SJSA1 (cell line): Measurements from ENCODE around the gene PALLD. TPM values are rescaled to one million over a fixed set of nuclear protein-coding genes. Genes with fewer than 3 reads are reported as not detected.

ENCODE experiments used
- DNase-seq, 2 experiments: peaks; one replicate each; pipeline ENCODE4 v3.0.0-alpha.2; 2015 to 2020; ENCODE audit warnings: low spot score in 2 of 2, low read depth in 1 of 2
- H3K27ac ChIP-seq: fragments of 250-450 bp; sonication (Bioruptor Pico); 2 replicates; pipeline ENCODE4 v1.5.1; 2020; ENCODE audit warnings: mild to moderate bottlenecking, moderate library complexity
- H3K27me3 ChIP-seq: fragments of 250-450 bp; sonication (Bioruptor Pico); replicated peaks from 2 replicates; pipeline ENCODE4 v1.5.1; 2020; ENCODE audit warnings: mild to moderate bottlenecking, moderate library complexity
- H3K36me3 ChIP-seq: fragments of 250-450 bp; sonication (Bioruptor Pico); 2 replicates; pipeline ENCODE4 v1.5.1; 2020; ENCODE audit warnings: mild to moderate bottlenecking
- H3K4me1 ChIP-seq: fragments of 250-450 bp; sonication (Bioruptor Pico); replicated peaks from 2 replicates; pipeline ENCODE4 v1.6.1; 2021; ENCODE audit warnings: mild to moderate bottlenecking
- H3K4me3 ChIP-seq: fragments of 250-450 bp; sonication (Bioruptor Pico); 2 replicates; pipeline ENCODE4 v1.5.1; 2020; ENCODE audit warnings: mild to moderate bottlenecking
- H3K9me3 ChIP-seq: fragments of 250-450 bp; sonication (Bioruptor Pico); replicated peaks from 2 replicates; pipeline ENCODE4 v1.5.1; 2020; ENCODE audit warnings: mild to moderate bottlenecking
- total RNA-seq: library from RNA; depleted of rRNA; stranded (reverse); fragments of >200 nt; shearing (Covaris generic); gene quantifications from 2 replicates; pipeline ENCODE4 v1.2.3, GENCODE V29; 2014

PALLD gene
- total RNA-seq, 1 experiment from 2014 or later, result 118 TPM

- Histone ChIP-seq H3K27ac (peak overlapping the region; percentile 83), H3K36me3 (no peaks in the 10 kb centered on the region), H3K9me3 (no peaks in the 10 kb centered on the region), H3K4me1 (peaks cover 42% of the 10 kb centered on the region), H3K27me3 (no peaks in the 10 kb centered on the region), H3K4me3 (peak overlapping the region; percentile 7)
- peak; percentile 53 to 78 for DNase-seq
Observed at GRCh38 chr4:168540086-168540485, 43.2 kb downstream of the PALLD start.

GRCh38 chr4:168540503-168541265, 43.8 kb downstream of the PALLD start:
- H3K9me3 ChIP-seq, result no peaks in the 10 kb centered on the region
- H3K36me3 ChIP-seq, result no peaks in the 10 kb centered on the region
- peak in 1 of 2 experiments; percentile 63 for DNase-seq
- peak overlapping the region; percentile 83 for H3K27ac ChIP-seq
- H3K27me3 ChIP-seq, result no peaks in the 10 kb centered on the region
- H3K4me1 ChIP-seq, result peaks cover 39% of the 10 kb centered on the region
- H3K4me3 ChIP-seq, result peak overlapping the region; percentile 7

- H3K4me3 ChIP-seq, result no peak overlapping the region
- DNase-seq, result peak; percentile 65 to 76
- H3K36me3 ChIP-seq, result no peaks in the 10 kb centered on the region
- H3K27me3 ChIP-seq, result no peaks in the 10 kb centered on the region
- peak overlapping the region; percentile 83 for H3K27ac ChIP-seq
- H3K9me3 ChIP-seq, result no peaks in the 10 kb centered on the region
- peaks cover 34% of the 10 kb centered on the region for H3K4me1 ChIP-seq
Observed at GRCh38 chr4:168541266-168541953, 44.6 kb downstream of the PALLD start.

- DNase-seq, result no peak
- H3K4me3 ChIP-seq, result no peak overlapping the region
- no peaks in the 10 kb centered on the region for H3K27me3 ChIP-seq
- H3K36me3 ChIP-seq, result no peaks in the 10 kb centered on the region
- peaks cover 42% of the 10 kb centered on the region for H3K4me1 ChIP-seq
- H3K27ac ChIP-seq, result peak overlapping the region; percentile 87
- H3K9me3 ChIP-seq, result no peaks in the 10 kb centered on the region
Observed at GRCh38 chr4:168549143-168549542, 52.3 kb downstream of the PALLD start.

- Histone ChIP-seq H3K27ac (peak overlapping the region; percentile 87), H3K4me3 (no peak overlapping the region)
Observed at GRCh38 chr4:168550064-168550766, 53.4 kb downstream of the PALLD start.

GRCh38 chr4:168551211-168551610, 54.4 kb downstream of the PALLD start:
- Histone ChIP-seq H3K9me3 (no peaks in the 10 kb centered on the region), H3K4me1 (peaks cover 39% of the 10 kb centered on the region), H3K4me3 (no peak overlapping the region), H3K36me3 (no peaks in the 10 kb centered on the region), H3K27ac (peak overlapping the region; percentile 87), H3K27me3 (no peaks in the 10 kb centered on the region)
- peak in 1 of 2 experiments; percentile 76 for DNase-seq

More at GRCh38 chr4:168550064-168550766, 53.4 kb downstream of the PALLD start:
- peaks cover 42% of the 10 kb centered on the region for H3K4me1 ChIP-seq
- no peaks in the 10 kb centered on the region for H3K36me3 ChIP-seq
- H3K27me3 ChIP-seq, result no peaks in the 10 kb centered on the region
- DNase-seq, result peak in 1 of 2 experiments; percentile 64
- no peaks in the 10 kb centered on the region for H3K9me3 ChIP-seq

- Histone ChIP-seq H3K27ac (peak overlapping the region; percentile 87), H3K27me3 (no peaks in the 10 kb centered on the region), H3K4me3 (no peak overlapping the region), H3K4me1 (peaks cover 39% of the 10 kb centered on the region), H3K9me3 (no peaks in the 10 kb centered on the region), H3K36me3 (no peaks in the 10 kb centered on the region)
- DNase-seq, result peak in 1 of 2 experiments; percentile 33
Observed at GRCh38 chr4:168551945-168552695, 55.3 kb downstream of the PALLD start.

- Histone ChIP-seq H3K27ac (no peak overlapping the region), H3K9me3 (no peaks in the 10 kb centered on the region), H3K4me3 (no peak overlapping the region), H3K36me3 (no peaks in the 10 kb centered on the region), H3K4me1 (peaks cover 48% of the 10 kb centered on the region), H3K27me3 (no peaks in the 10 kb centered on the region)
- no peak for DNase-seq
Observed at GRCh38 chr4:168553714-168554370, 57.0 kb downstream of the PALLD start.

GRCh38 chr4:168555437-168555836, 58.6 kb downstream of the PALLD start:
- H3K27ac ChIP-seq, result no peak overlapping the region
- H3K27me3 ChIP-seq, result no peaks in the 10 kb centered on the region
- H3K4me3 ChIP-seq, result no peak overlapping the region
- H3K4me1 ChIP-seq, result peaks cover 46% of the 10 kb centered on the region
- no peaks in the 10 kb centered on the region for H3K36me3 ChIP-seq
- no peaks in the 10 kb centered on the region for H3K9me3 ChIP-seq
- DNase-seq, result no peak

GRCh38 chr4:168557658-168558057, 60.8 kb downstream of the PALLD start:
- DNase-seq, result no peak
- no peaks in the 10 kb centered on the region for H3K27me3 ChIP-seq
- H3K27ac ChIP-seq, result peak overlapping the region; percentile 64; the same call in 1 of the 2 replicates
- no peaks in the 10 kb centered on the region for H3K9me3 ChIP-seq
- no peak overlapping the region for H3K4me3 ChIP-seq
- no peaks in the 10 kb centered on the region for H3K36me3 ChIP-seq
- H3K4me1 ChIP-seq, result peaks cover 50% of the 10 kb centered on the region

- peaks cover 50% of the 10 kb centered on the region for H3K4me1 ChIP-seq
- H3K27ac ChIP-seq, result peak overlapping the region; percentile 64
- no peaks in the 10 kb centered on the region for H3K27me3 ChIP-seq
- no peak overlapping the region for H3K4me3 ChIP-seq
- DNase-seq, result peak in 1 of 2 experiments; percentile 68
- H3K36me3 ChIP-seq, result no peaks in the 10 kb centered on the region
- no peaks in the 10 kb centered on the region for H3K9me3 ChIP-seq
Observed at GRCh38 chr4:168558599-168558998, 61.7 kb downstream of the PALLD start.

GRCh38 chr4:168560184-168561180, 63.6 kb downstream of the PALLD start:
- no peak for DNase-seq
- Histone ChIP-seq H3K9me3 (no peaks in the 10 kb centered on the region), H3K27me3 (no peaks in the 10 kb centered on the region), H3K36me3 (no peaks in the 10 kb centered on the region), H3K27ac (no peak overlapping the region; the same call in 1 of the 2 replicates), H3K4me3 (no peak overlapping the region), H3K4me1 (peaks cover 50% of the 10 kb centered on the region)
